ENCODE data around the gene ADRA1B. TPM values are rescaled to one million over a fixed set of nuclear protein-coding genes. Genes with fewer than 3 reads are reported as not detected.
"Not testable (repeated sequence)": the region's sequence is repeated elsewhere in the genome, so short reads cannot be mapped to it uniquely, and the experiment has no call there.

ADRA1B gene
- polyA plus RNA-seq, 2 of the 4 experiments (the other 2 are of a cell fraction), result 4.4 to 8.5 TPM

GRCh38 chr5:160009591-160009989 is 93.3 kb downstream of the ADRA1B start:
- POLR2A ChIA-PET, result interaction anchor here (0.6 to 1.6 kb wide), 3 partner anchors 12 to 109 kb away, joined by 3 to 4 read pairs (median 4); partner anchors contain the start of gene PWWP2A

GRCh38 chr5:160011471-160011870 is 95.2 kb downstream of the ADRA1B start:
- ATAC-seq, result no peak
- Histone ChIP-seq H3K27ac (no peak overlapping the region), H3K4me2 (peak overlapping the region; percentile 94; the same call in 1 of the 3 replicates), H3K4me3 (no peak overlapping the region), H3K4me1 (peaks cover 18% of the 10 kb centered on the region), H3K9me3 (no peaks in the 10 kb centered on the region)
- CTCF ChIA-PET, result interaction anchor here (1.5 to 3.9 kb wide), 2 partner anchors 9 to 334 kb away, joined by 5 to 33 read pairs; no protein-coding TSS in a partner anchor
- no peak for FAIRE-seq
- DNase-seq (ENCODE audit: low read depth in 1 of 2, low spot score in 1 of 2), result no peak
- TF ChIP-seq JUNB (IDR thresholded peaks at IDR 0.05) (no peak), ZNF302 (CRISPR knock-in tag; IDR thresholded peaks at IDR 0.05) (no peak), HEYL (CRISPR knock-in tag; IDR thresholded peaks at IDR 0.05) (no peak), RAD21 (conservative IDR thresholded peaks at IDR 0.05 in 1 of 2, IDR thresholded peaks at IDR 0.05 in 1 of 2) (no peak), REST (IDR thresholded peaks at IDR 0.05) (no peak), USF2 (IDR thresholded peaks at IDR 0.05) (no peak), CBX8 (IDR thresholded peaks at IDR 0.05) (no peak), HOXB5 (CRISPR knock-in tag; IDR thresholded peaks at IDR 0.05) (no peak), RNF2 (IDR thresholded peaks at IDR 0.05; ENCODE audit: borderline replicate concordance, low read depth) (no peak), HES2 (IDR thresholded peaks at IDR 0.05) (no peak), ELK1 (IDR thresholded peaks at IDR 0.05; ENCODE audit: low read depth, low read length) (no peak), JUN (IDR thresholded peaks at IDR 0.05) (no peak), PBX3 (IDR thresholded peaks at IDR 0.05) (no peak), NR3C1 (IDR thresholded peaks at IDR 0.05) (no peak), FOSL2 (IDR thresholded peaks at IDR 0.05) (no peak), FOSL2 (CRISPR knock-in tag; IDR thresholded peaks at IDR 0.05) (no peak), FOSB (CRISPR knock-in tag; IDR thresholded peaks at IDR 0.05) (no peak)
- POLR2A ChIA-PET, result no interaction called here

More at GRCh38 chr5:160009591-160009989, 93.3 kb downstream of the ADRA1B start:
- FAIRE-seq, result no peak
- Histone ChIP-seq H3K27ac (peak overlapping the region; percentile 85 to 90), H3K4me1 (peaks cover 18% of the 10 kb centered on the region), H3K4me2 (peak overlapping the region; percentile 94), H3K4me3 (peak overlapping the region; percentile 94), H3K9me3 (no peaks in the 10 kb centered on the region)
- no peak for TF ChIP-seq CHD2 (IDR thresholded peaks at IDR 0.05; ENCODE audit: low read length, partially characterized antibody)
- TF ChIP-seq HOXB5 (CRISPR knock-in tag; IDR thresholded peaks at IDR 0.05), result no peak
- TF ChIP-seq ZSCAN20 (CRISPR knock-in tag; IDR thresholded peaks at IDR 0.05), result no peak
- no peak for TF ChIP-seq MAZ (IDR thresholded peaks at IDR 0.05; ENCODE audit: borderline replicate concordance, low read depth, low read length)
- TF ChIP-seq KDM1A (IDR thresholded peaks at IDR 0.05; ENCODE audit: low read depth), result no peak
- no peak for TF ChIP-seq RAD21 (conservative IDR thresholded peaks at IDR 0.05 in 1 of 2, IDR thresholded peaks at IDR 0.05 in 1 of 2)
- no peak for TF ChIP-seq POLR2A (IDR thresholded peaks at IDR 0.05; ENCODE audit: low read length)
- TF ChIP-seq BCL3 (IDR thresholded peaks at IDR 0.05), result no peak
- TF ChIP-seq TFCP2L1 (CRISPR knock-in tag; IDR thresholded peaks at IDR 0.05), result no peak
- no peak for TF ChIP-seq HDAC2 (IDR thresholded peaks at IDR 0.05)
- no peak for TF ChIP-seq POLR2AphosphoS2 (conservative IDR thresholded peaks at IDR 0.05; ENCODE audit: low read length)
- TF ChIP-seq FOSL2 (IDR thresholded peaks at IDR 0.05), result no peak
- no peak for TF ChIP-seq FOSL2 (CRISPR knock-in tag; IDR thresholded peaks at IDR 0.05)
- no peak for TF ChIP-seq FOXS1 (CRISPR knock-in tag; IDR thresholded peaks at IDR 0.05)
- no peak for TF ChIP-seq RNF2 (IDR thresholded peaks at IDR 0.05; ENCODE audit: borderline replicate concordance, low read depth)
- CTCF ChIA-PET, result interaction anchor here (0.6 to 3.9 kb wide), 4 partner anchors 7 to 190 kb away, joined by 3 to 33 read pairs (median 3); no protein-coding TSS in a partner anchor
- 5% methylated on average over 11 of the region's 11 CpGs for WGBS (ENCODE audit: missing lambda C conversion rate)
- peak in 1 of 2 experiments; percentile 53; a peak in 3 of 6 replicates for ATAC-seq
- DNase-seq (ENCODE audit: low read depth in 1 of 2, low spot score in 1 of 2), result no peak

- peaks cover 18% of the 10 kb centered on the region for H3K4me1 ChIP-seq
- H3K4me3 ChIP-seq; H3K9me3 ChIP-seq; FAIRE-seq; DNase-seq (ENCODE audit: low read depth in 1 of 2, low spot score in 1 of 2); POLR2A ChIA-PET; H3K27ac ChIP-seq; ATAC-seq; H3K4me2 ChIP-seq: not testable (repeated sequence)
- CTCF ChIA-PET, result interaction anchor here (1.2 to 1.3 kb wide), 2 partner anchors 67 to 331 kb away, joined by 3 read pairs; no protein-coding TSS in a partner anchor
- 95% methylated on average over 6 of the region's 6 CpGs for WGBS (ENCODE audit: missing lambda C conversion rate)
Observed at GRCh38 chr5:160014197-160014596, 97.9 kb downstream of the ADRA1B start.

All from A549 (cell line).